ENCODE data around the gene CLCN3. TPM values are rescaled to one million over a fixed set of nuclear protein-coding genes. Genes with fewer than 3 reads are reported as not detected.

Gene CLCN3
- total RNA-seq, 1 experiment from 2014 or later, result 63.0 TPM

GRCh38 chr4:169698331-169698730 lies 78.0 kb downstream of the CLCN3 start:
- CTCF ChIA-PET, result no interaction called here
- peaks cover 25% of the 10 kb centered on the region for H3K36me3 ChIP-seq (ENCODE audit: insufficient read depth, low read length, poor library complexity, severe bottlenecking)
- H3K27me3 ChIP-seq (replicated peaks; ENCODE audit: insufficient read depth, low read depth, low read length, poor library complexity), result no peaks in the 10 kb centered on the region
- BruUV-seq (replicated peaks), result no TSS peak
- intact Hi-C loops (cut with micrococcal nuclease; ENCODE audit: unreplicated experiment), result no loop called here
- DNase-seq (ENCODE audit: low spot score), result peak; percentile 62
- H3K9me3 ChIP-seq (ENCODE audit: low read depth, low read length, poor library complexity, severe bottlenecking), result peaks cover 10% of the 10 kb centered on the region
- POLR2A ChIA-PET (ENCODE audit: low non-redundant PET), result no interaction called here
- H3K4me3 ChIP-seq (ENCODE audit: low read depth, low read length, poor library complexity, severe bottlenecking), result no peak overlapping the region
- H3K27ac ChIP-seq (ENCODE audit: low read depth, low read length, poor library complexity, severe bottlenecking), result no peak overlapping the region
- TF ChIP-seq CTCF (conservative IDR thresholded peaks at IDR 0.05; ENCODE audit: low read depth, low read length) (no peak), EZH2 (IDR thresholded peaks at IDR 0.05; ENCODE audit: borderline replicate concordance, low read depth, low read length, poor library complexity, severe bottlenecking) (no peak)
- no peaks in the 10 kb centered on the region for H3K4me1 ChIP-seq (ENCODE audit: insufficient read depth, low read length, poor library complexity, severe bottlenecking)

- CTCF ChIA-PET, result no interaction called here
- no peak overlapping the region for H3K4me3 ChIP-seq (ENCODE audit: low read depth, low read length, poor library complexity, severe bottlenecking)
- TF ChIP-seq CTCF (conservative IDR thresholded peaks at IDR 0.05; ENCODE audit: low read depth, low read length) (no peak), EZH2 (IDR thresholded peaks at IDR 0.05; ENCODE audit: borderline replicate concordance, low read depth, low read length, poor library complexity, severe bottlenecking) (no peak)
- H3K27me3 ChIP-seq (replicated peaks; ENCODE audit: insufficient read depth, low read depth, low read length, poor library complexity), result no peaks in the 10 kb centered on the region
- POLR2A ChIA-PET (ENCODE audit: low non-redundant PET), result no interaction called here
- no peak overlapping the region for H3K27ac ChIP-seq (ENCODE audit: low read depth, low read length, poor library complexity, severe bottlenecking)
- BruUV-seq (replicated peaks), result no TSS peak
- intact Hi-C loops (cut with micrococcal nuclease; ENCODE audit: unreplicated experiment), result no loop called here
- no peak for DNase-seq (ENCODE audit: low spot score)
- H3K4me1 ChIP-seq (ENCODE audit: insufficient read depth, low read length, poor library complexity, severe bottlenecking), result peaks cover 4% of the 10 kb centered on the region
- H3K9me3 ChIP-seq (ENCODE audit: low read depth, low read length, poor library complexity, severe bottlenecking), result no peaks in the 10 kb centered on the region
- peaks cover 14% of the 10 kb centered on the region for H3K36me3 ChIP-seq (ENCODE audit: insufficient read depth, low read length, poor library complexity, severe bottlenecking)
Observed at GRCh38 chr4:169707958-169708643, 87.7 kb downstream of the CLCN3 start.

DNA sequence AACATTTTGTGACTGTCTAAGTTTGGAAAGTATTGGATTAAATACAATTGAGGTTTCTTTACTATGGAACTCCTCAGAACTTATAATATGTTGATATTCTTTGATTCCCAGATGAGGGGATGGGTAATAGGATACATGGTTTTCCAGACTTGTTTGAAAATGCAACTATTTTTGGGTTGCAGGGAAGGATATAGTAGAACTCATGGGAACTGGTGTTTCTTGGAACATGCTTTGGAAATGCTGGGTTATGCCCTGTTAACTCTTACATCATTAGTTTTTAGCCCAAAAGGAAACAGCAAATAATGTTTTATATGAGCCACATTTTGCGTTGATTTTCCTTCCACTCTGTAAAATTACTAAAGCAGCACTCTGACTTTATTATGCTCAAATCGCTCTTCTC lies 95.4 kb downstream of the CLCN3 start:
- TF ChIP-seq CTCF (conservative IDR thresholded peaks at IDR 0.05; ENCODE audit: low read depth, low read length) (no peak), EZH2 (IDR thresholded peaks at IDR 0.05; ENCODE audit: borderline replicate concordance, low read depth, low read length, poor library complexity, severe bottlenecking) (no peak)
- ChIA-PET POLR2A (ENCODE audit: low non-redundant PET) (no interaction called here), CTCF (no interaction called here)
- no peaks in the 10 kb centered on the region for H3K27me3 ChIP-seq (replicated peaks; ENCODE audit: insufficient read depth, low read depth, low read length, poor library complexity)
- no TSS peak for BruUV-seq (replicated peaks)
- H3K4me1 ChIP-seq (ENCODE audit: insufficient read depth, low read length, poor library complexity, severe bottlenecking), result no peaks in the 10 kb centered on the region
- H3K9me3 ChIP-seq (ENCODE audit: low read depth, low read length, poor library complexity, severe bottlenecking), result no peaks in the 10 kb centered on the region
- DNase-seq (ENCODE audit: low spot score), result no peak
- H3K36me3 ChIP-seq (ENCODE audit: insufficient read depth, low read length, poor library complexity, severe bottlenecking), result peaks cover 18% of the 10 kb centered on the region
- no peak overlapping the region for H3K27ac ChIP-seq (ENCODE audit: low read depth, low read length, poor library complexity, severe bottlenecking)
- no peak overlapping the region for H3K4me3 ChIP-seq (ENCODE audit: low read depth, low read length, poor library complexity, severe bottlenecking)
- intact Hi-C loops (cut with micrococcal nuclease; ENCODE audit: unreplicated experiment), result no loop called here
